ENCODE measurements around the gene GAS7. TPM values are rescaled to one million over a fixed set of nuclear protein-coding genes. Genes with fewer than 3 reads are reported as not detected.

GAS7 gene
- total and polyA plus RNA-seq, 10 of the 15 experiments (the other 5 are each of a cell fraction or from before 2014, with no cell fraction given), result 2.3 to 53.4 (median 24.0) TPM

GRCh38 chr17:9951803-9952202 lies 246.6 kb downstream of the GAS7 start (continued):
- TF ChIP-seq, protein P1, sequence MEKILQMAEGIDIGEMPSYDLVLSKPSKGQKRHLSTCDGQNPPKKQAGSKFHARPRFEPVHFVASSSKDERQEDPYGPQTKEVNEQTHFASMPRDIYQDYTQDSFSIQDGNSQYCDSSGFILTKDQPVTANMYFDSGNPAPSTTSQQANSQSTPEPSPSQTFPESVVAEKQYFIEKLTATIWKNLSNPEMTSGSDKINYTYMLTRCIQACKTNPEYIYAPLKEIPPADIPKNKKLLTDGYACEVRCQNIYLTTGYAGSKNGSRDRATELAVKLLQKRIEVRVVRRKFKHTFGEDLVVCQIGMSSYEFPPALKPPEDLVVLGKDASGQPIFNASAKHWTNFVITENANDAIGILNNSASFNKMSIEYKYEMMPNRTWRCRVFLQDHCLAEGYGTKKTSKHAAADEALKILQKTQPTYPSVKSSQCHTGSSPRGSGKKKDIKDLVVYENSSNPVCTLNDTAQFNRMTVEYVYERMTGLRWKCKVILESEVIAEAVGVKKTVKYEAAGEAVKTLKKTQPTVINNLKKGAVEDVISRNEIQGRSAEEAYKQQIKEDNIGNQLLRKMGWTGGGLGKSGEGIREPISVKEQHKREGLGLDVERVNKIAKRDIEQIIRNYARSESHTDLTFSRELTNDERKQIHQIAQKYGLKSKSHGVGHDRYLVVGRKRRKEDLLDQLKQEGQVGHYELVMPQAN (conservative IDR thresholded peaks at IDR 0.05), result no peak
- TF ChIP-seq SREBF1 (IDR thresholded peaks at IDR 0.05; ENCODE audit: low read length) (no peak), MYC (IDR thresholded peaks at IDR 0.05; ENCODE audit: insufficient read depth, insufficient read length, insufficient replicate concordance, low read length, severe bottlenecking) (no peak), CEBPB (IDR thresholded peaks at IDR 0.05; ENCODE audit: borderline replicate concordance in 1 of 2, low read depth in 2 of 2, low read length in 2 of 2) (no peak), NFYA (IDR thresholded peaks at IDR 0.05; ENCODE audit: borderline replicate concordance, low read depth, low read length) (no peak), MXI1 (IDR thresholded peaks at IDR 0.05; ENCODE audit: low read depth, low read length) (no peak), TBL1XR1 (IDR thresholded peaks at IDR 0.05; ENCODE audit: low read depth, low read length) (no peak), NRF1 (conservative IDR thresholded peaks at IDR 0.05; ENCODE audit: low read depth, low read length) (no peak), ELK1 (IDR thresholded peaks at IDR 0.05; ENCODE audit: low read depth, low read length) (no peak), SMAD5 (IDR thresholded peaks at IDR 0.05; ENCODE audit: low read depth) (no peak)

DNA sequence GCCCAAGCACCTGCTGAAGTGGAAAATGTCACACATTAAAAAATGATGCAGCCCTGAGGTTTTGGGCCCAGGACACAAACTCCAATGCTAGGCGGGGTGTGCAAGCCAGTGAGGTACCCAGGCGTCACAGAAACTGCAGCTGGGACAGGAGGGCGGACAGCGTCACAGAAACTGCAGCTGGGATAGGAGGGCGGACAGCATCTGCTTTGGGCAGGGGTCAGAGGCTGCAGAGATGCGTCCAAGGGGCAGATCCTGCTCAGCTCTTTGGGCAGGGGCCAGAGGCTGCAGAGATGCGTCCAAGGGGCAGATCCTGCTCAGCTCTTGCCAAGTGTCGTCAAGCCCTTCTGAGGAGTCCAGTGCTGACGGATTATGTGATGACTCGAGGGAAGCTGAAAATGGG lies 249.5 kb downstream of the GAS7 start:
- Histone ChIP-seq H3K4me1 (ENCODE audit: control insufficient read depth, insufficient read depth, low read length) (no peaks in the 10 kb centered on the region), H4K20me1 (ENCODE audit: control insufficient read depth, insufficient read depth) (no peaks in the 10 kb centered on the region), H3K9me3 (replicated peaks; ENCODE audit: control insufficient read depth, insufficient read depth, low read length) (no peaks in the 10 kb centered on the region), H3K9ac (ENCODE audit: control insufficient read depth, insufficient read depth, low read length) (no peak overlapping the region), H3K27ac (ENCODE audit: control insufficient read depth, insufficient read depth) (no peak overlapping the region), H3K79me2 (ENCODE audit: control insufficient read depth, insufficient read depth, low read length) (no peaks in the 10 kb centered on the region), H3K4me3 (no peak overlapping the region), H3K27me3 (replicated peaks in 1 of 2; ENCODE audit: control insufficient read depth in 2 of 2, insufficient read depth in 2 of 2, low read length in 1 of 2) (no peaks in the 10 kb centered on the region), H3K36me3 (ENCODE audit: control insufficient read depth in 2 of 2, insufficient read depth in 2 of 2, low read length in 1 of 2) (no peaks in the 10 kb centered on the region), H2AFZ (ENCODE audit: control insufficient read depth, low read depth, low read length) (no peak overlapping the region), H3K4me2 (ENCODE audit: control insufficient read depth, insufficient read depth) (no peak overlapping the region)
- ChIA-PET RAD21 (ENCODE audit: unreplicated experiment) (no interaction called here), SMC1A (ENCODE audit: uncharacterized antibody, unreplicated experiment) (no interaction called here), POLR2A (no interaction called here), CTCF (no interaction called here)
- BruUV-seq (replicated peaks), result no TSS peak
- intact Hi-C loops (cut with micrococcal nuclease; ENCODE audit: unreplicated experiment) (no loop called here), in situ Hi-C loops (cut with MboI) (no loop called here)
- ATAC-seq, result no peak
- no peak for FAIRE-seq
- no peak for DNase-seq (ENCODE audit: low read depth, low spot score)
- 49% methylated on average over 10 of the region's 10 CpGs for WGBS (ENCODE audit: insufficient coverage, insufficient replicate concordance, low lambda C conversion rate, missing lambda C conversion rate)
- no peak for TF ChIP-seq SUZ12 (IDR thresholded peaks at IDR 0.05; ENCODE audit: unreplicated experiment)
- TF ChIP-seq, protein P2, sequence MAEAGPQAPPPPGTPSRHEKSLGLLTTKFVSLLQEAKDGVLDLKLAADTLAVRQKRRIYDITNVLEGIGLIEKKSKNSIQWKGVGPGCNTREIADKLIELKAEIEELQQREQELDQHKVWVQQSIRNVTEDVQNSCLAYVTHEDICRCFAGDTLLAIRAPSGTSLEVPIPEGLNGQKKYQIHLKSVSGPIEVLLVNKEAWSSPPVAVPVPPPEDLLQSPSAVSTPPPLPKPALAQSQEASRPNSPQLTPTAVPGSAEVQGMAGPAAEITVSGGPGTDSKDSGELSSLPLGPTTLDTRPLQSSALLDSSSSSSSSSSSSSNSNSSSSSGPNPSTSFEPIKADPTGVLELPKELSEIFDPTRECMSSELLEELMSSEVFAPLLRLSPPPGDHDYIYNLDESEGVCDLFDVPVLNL (IDR thresholded peaks at IDR 0.05; ENCODE audit: low read depth, low read length), result no peak
- no peak for TF ChIP-seq NR2C2 (IDR thresholded peaks at IDR 0.05; ENCODE audit: borderline replicate concordance, control insufficient read depth, insufficient read length, low read depth)
- no peak for TF ChIP-seq NR2F1 (conservative IDR thresholded peaks at IDR 0.05)
- TF ChIP-seq ATF2 (IDR thresholded peaks at IDR 0.05; ENCODE audit: low read length), result no peak
- no peak for TF ChIP-seq ZSCAN29 (IDR thresholded peaks at IDR 0.05)
